SK-N-SH treated with all-trans-retinoic acid at 6 μM for 48 hours (cell line): ENCODE results near the gene WASF3.

Source experiments
- ARNTL ChIP-seq: fragments of 450-650 bp; formaldehyde crosslinking; IDR thresholded peaks from 2 replicates; pipeline ENCODE4 v1.5.0; 2020; ENCODE audit warnings: low read depth, mild to moderate bottlenecking, moderate library complexity, borderline replicate concordance
- CREB5 ChIP-seq: fragments of 250-450 bp; sonication (Bioruptor Pico); IDR thresholded peaks from 2 replicates; pipeline ENCODE4 v1.5.1; 2020; ENCODE audit warnings: low read depth, mild to moderate bottlenecking, moderate library complexity
- CSRNP3 ChIP-seq: fragments of 250-450 bp; sonication (Bioruptor Pico); IDR thresholded peaks from 2 replicates; pipeline ENCODE4 v1.5.1; 2021; ENCODE audit warnings: mild to moderate bottlenecking, moderate library complexity
- GLIS3 ChIP-seq: fragments of 250-450 bp; sonication (Bioruptor Pico); IDR thresholded peaks from 2 replicates; pipeline ENCODE4 v1.5.0; 2020; ENCODE audit warnings: mild to moderate bottlenecking, moderate library complexity
- ISL1 ChIP-seq: fragments of 250-450 bp; sonication (Bioruptor Pico); IDR thresholded peaks from 2 replicates; pipeline ENCODE4 v2.1.2; 2022; ENCODE audit warnings: mild to moderate bottlenecking, moderate library complexity
- PATZ1 ChIP-seq: fragments of 250-450 bp; sonication (Bioruptor Pico); IDR thresholded peaks from 2 replicates; pipeline ENCODE4 v1.8.0; 2020; ENCODE audit warnings: mild to moderate bottlenecking, moderate library complexity, borderline replicate concordance
- SNAI2 ChIP-seq: fragments of 250-450 bp; sonication (Bioruptor Pico); IDR thresholded peaks from 2 replicates; pipeline ENCODE4 v1.5.0; 2020; ENCODE audit warnings: mild to moderate bottlenecking, moderate library complexity
- TCF4 ChIP-seq: fragments of 250-450 bp; sonication (Bioruptor Pico); IDR thresholded peaks from 2 replicates; pipeline ENCODE4 v1.8.0; 2021; ENCODE audit warnings: mild to moderate bottlenecking, moderate library complexity, borderline replicate concordance
- TOX ChIP-seq: fragments of 250-450 bp; sonication (Bioruptor Pico); IDR thresholded peaks from 2 replicates; pipeline ENCODE4 v1.8.0; 2021; ENCODE audit warnings: mild to moderate bottlenecking, moderate library complexity, borderline replicate concordance
- ZFP3 ChIP-seq: fragments of 250-450 bp; sonication (Bioruptor Pico); IDR thresholded peaks from 2 replicates; pipeline ENCODE4 v1.5.0; 2020; ENCODE audit warnings: mild to moderate bottlenecking, moderate library complexity
- ZFP30 ChIP-seq: fragments of 450-650 bp; formaldehyde crosslinking; IDR thresholded peaks from 2 replicates; pipeline ENCODE4 v1.5.0; 2022; ENCODE audit warnings: mild to moderate bottlenecking, moderate library complexity
- ZNF70 ChIP-seq: fragments of 450-650 bp; formaldehyde crosslinking; IDR thresholded peaks from 2 replicates; pipeline ENCODE4 v1.5.0; 2020; ENCODE audit warnings: mild to moderate bottlenecking, moderate library complexity

GRCh38 chr13:26710166-26710565, 152.7 kb downstream of the WASF3 start:
- no peak for TF ChIP-seq ARNTL (CRISPR knock-in tag)
- TF ChIP-seq ZFP3, result no peak
- no peak for TF ChIP-seq TCF4 (CRISPR knock-in tag)
- no peak for TF ChIP-seq GLIS3 (CRISPR knock-in tag)
- no peak for TF ChIP-seq SNAI2 (CRISPR knock-in tag)
- no peak for TF ChIP-seq PATZ1 (CRISPR knock-in tag)
- no peak for TF ChIP-seq ISL1 (CRISPR knock-in tag)
- no peak for TF ChIP-seq ZFP30 (CRISPR knock-in tag)
- no peak for TF ChIP-seq TOX (CRISPR knock-in tag)
- TF ChIP-seq CSRNP3, result no peak
- no peak for TF ChIP-seq CREB5 (CRISPR knock-in tag)
- TF ChIP-seq ZNF70 (CRISPR knock-in tag), result no peak
